Measurements from ENCODE around the gene FCRL6. TPM values are rescaled to one million over a fixed set of nuclear protein-coding genes. Genes with fewer than 3 reads are reported as not detected.
A peak's percentile ranks its signal among the peaks of the same experiment; 100 is the strongest.

Gene FCRL6
- total RNA-seq, 1 donor from 2014 or later = not detected

DNA sequence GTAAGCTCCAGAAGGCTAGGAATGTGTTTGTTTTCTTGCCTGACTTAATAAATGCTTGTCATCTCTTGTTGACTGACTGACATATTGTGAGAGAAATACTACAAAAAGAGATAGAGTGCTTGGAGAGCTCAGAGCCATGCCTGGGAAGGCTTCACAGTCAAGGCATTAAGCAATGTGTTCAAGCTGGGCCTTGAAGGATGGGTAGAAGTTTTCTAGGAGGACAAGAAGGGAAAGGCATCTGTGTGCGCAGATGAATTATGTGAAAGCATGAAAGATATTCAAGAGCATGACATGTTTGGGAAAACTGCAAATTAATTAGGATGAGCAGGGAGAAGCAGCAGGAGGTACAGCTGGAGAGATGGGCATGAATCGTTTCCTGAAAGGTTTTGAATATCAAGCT is 30.1 kb downstream of the FCRL6 start:
- no peak overlapping the region for H2AFZ ChIP-seq (replicated peaks)
- TF ChIP-seq EZH2phosphoT487 (IDR thresholded peaks at IDR 0.05) (no peak), EZH2 (IDR thresholded peaks at IDR 0.05) (no peak)
- TF ChIP-seq, protein P1, sequence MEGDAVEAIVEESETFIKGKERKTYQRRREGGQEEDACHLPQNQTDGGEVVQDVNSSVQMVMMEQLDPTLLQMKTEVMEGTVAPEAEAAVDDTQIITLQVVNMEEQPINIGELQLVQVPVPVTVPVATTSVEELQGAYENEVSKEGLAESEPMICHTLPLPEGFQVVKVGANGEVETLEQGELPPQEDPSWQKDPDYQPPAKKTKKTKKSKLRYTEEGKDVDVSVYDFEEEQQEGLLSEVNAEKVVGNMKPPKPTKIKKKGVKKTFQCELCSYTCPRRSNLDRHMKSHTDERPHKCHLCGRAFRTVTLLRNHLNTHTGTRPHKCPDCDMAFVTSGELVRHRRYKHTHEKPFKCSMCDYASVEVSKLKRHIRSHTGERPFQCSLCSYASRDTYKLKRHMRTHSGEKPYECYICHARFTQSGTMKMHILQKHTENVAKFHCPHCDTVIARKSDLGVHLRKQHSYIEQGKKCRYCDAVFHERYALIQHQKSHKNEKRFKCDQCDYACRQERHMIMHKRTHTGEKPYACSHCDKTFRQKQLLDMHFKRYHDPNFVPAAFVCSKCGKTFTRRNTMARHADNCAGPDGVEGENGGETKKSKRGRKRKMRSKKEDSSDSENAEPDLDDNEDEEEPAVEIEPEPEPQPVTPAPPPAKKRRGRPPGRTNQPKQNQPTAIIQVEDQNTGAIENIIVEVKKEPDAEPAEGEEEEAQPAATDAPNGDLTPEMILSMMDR (IDR thresholded peaks at IDR 0.05) = no peak
- no peaks in the 10 kb centered on the region for H3K9me3 ChIP-seq (ENCODE audit: low read depth)
- Mint-ChIP-seq H3K4me3 (no peak overlapping the region), H3K27ac (no peak overlapping the region), H3K36me3 (no peaks in the 10 kb centered on the region), H3K4me1 (peaks cover 21% of the 10 kb centered on the region), H3K9me3 (no peaks in the 10 kb centered on the region), H3K27me3 (ENCODE audit: insufficient read depth, low read depth) (peaks cover 8% of the 10 kb centered on the region)
- peaks cover 6% of the 10 kb centered on the region for H3F3A ChIP-seq (ENCODE audit: low read depth)
- H3K27ac ChIP-seq = no peak overlapping the region
- peaks cover 17% of the 10 kb centered on the region for H3K4me1 ChIP-seq
- no peak overlapping the region for H3K4me2 ChIP-seq
- H3K27me3 ChIP-seq = peaks cover 40% of the 10 kb centered on the region
- no peak overlapping the region for H3K9ac ChIP-seq
- DNase-seq (ENCODE audit: low spot score) = no peak
- no peak overlapping the region for H3K4me3 ChIP-seq
- no peaks in the 10 kb centered on the region for H4K20me1 ChIP-seq (ENCODE audit: low read depth)
- H3K79me2 ChIP-seq (ENCODE audit: low read depth) = no peaks in the 10 kb centered on the region
- no peaks in the 10 kb centered on the region for H3K36me3 ChIP-seq

- Histone ChIP-seq H3K27ac (no peak overlapping the region), H3K36me3 (no peaks in the 10 kb centered on the region), H3F3A (ENCODE audit: low read depth) (peaks cover 6% of the 10 kb centered on the region), H3K27me3 (peaks cover 36% of the 10 kb centered on the region), H2AFZ (replicated peaks) (no peak overlapping the region), H3K4me3 (no peak overlapping the region), H3K9me3 (ENCODE audit: low read depth) (no peaks in the 10 kb centered on the region), H3K79me2 (ENCODE audit: low read depth) (no peaks in the 10 kb centered on the region), H3K4me2 (no peak overlapping the region), H3K4me1 (peaks cover 17% of the 10 kb centered on the region), H4K20me1 (ENCODE audit: low read depth) (no peaks in the 10 kb centered on the region), H3K9ac (no peak overlapping the region)
- no peak for TF ChIP-seq EZH2 (IDR thresholded peaks at IDR 0.05)
- TF ChIP-seq, protein P1 (IDR thresholded peaks at IDR 0.05) = no peak
- Mint-ChIP-seq H3K9me3 (no peaks in the 10 kb centered on the region), H3K4me3 (no peak overlapping the region), H3K27ac (no peak overlapping the region), H3K27me3 (ENCODE audit: insufficient read depth, low read depth) (peaks cover 2% of the 10 kb centered on the region), H3K4me1 (peaks cover 17% of the 10 kb centered on the region), H3K36me3 (no peaks in the 10 kb centered on the region)
- no peak for DNase-seq (ENCODE audit: low spot score)
Measured at GRCh38 chr1:159835356-159835755, 33.2 kb downstream of the FCRL6 start.

- Histone ChIP-seq H3K4me3 (no peak overlapping the region), H3K27ac (no peak overlapping the region), H4K20me1 (ENCODE audit: low read depth) (no peaks in the 10 kb centered on the region), H3K79me2 (ENCODE audit: low read depth) (no peaks in the 10 kb centered on the region), H3K9ac (no peak overlapping the region), H3F3A (ENCODE audit: low read depth) (peaks cover 6% of the 10 kb centered on the region), H3K27me3 (peaks cover 29% of the 10 kb centered on the region), H3K9me3 (ENCODE audit: low read depth) (no peaks in the 10 kb centered on the region), H2AFZ (replicated peaks) (no peak overlapping the region), H3K4me1 (peaks cover 16% of the 10 kb centered on the region), H3K36me3 (no peaks in the 10 kb centered on the region), H3K4me2 (no peak overlapping the region)
- no peaks in the 10 kb centered on the region for H3K9me3 Mint-ChIP-seq
- H3K4me1 Mint-ChIP-seq = peaks cover 18% of the 10 kb centered on the region
- no peak for TF ChIP-seq EZH2 (IDR thresholded peaks at IDR 0.05)
- TF ChIP-seq, protein P1 (IDR thresholded peaks at IDR 0.05) = peak; percentile 28
- peaks cover 2% of the 10 kb centered on the region for H3K27me3 Mint-ChIP-seq (ENCODE audit: insufficient read depth, low read depth)
- H3K36me3 Mint-ChIP-seq = no peaks in the 10 kb centered on the region
- no peak for DNase-seq (ENCODE audit: low spot score)
- H3K4me3 Mint-ChIP-seq = no peak overlapping the region
- H3K27ac Mint-ChIP-seq = no peak overlapping the region
Measured at GRCh38 chr1:159835862-159836525, 33.8 kb downstream of the FCRL6 start.
